BLaER1 (cell line): Measurements from ENCODE around the gene ARFGAP2.

Source experiments
- H3K27ac ChIP-seq: shearing (Covaris generic); formaldehyde crosslinking; 2 replicates; pipeline ENCODE4 v1.8.1; 2022
- H3K27me3 ChIP-seq: shearing (Covaris generic); formaldehyde crosslinking; 2 replicates; pipeline ENCODE4 v1.8.1; 2022
- H3K36me3 ChIP-seq: shearing (Covaris generic); formaldehyde crosslinking; 2 replicates; pipeline ENCODE4 v1.8.1; 2022
- H3K4me1 ChIP-seq: shearing (Covaris generic); formaldehyde crosslinking; 2 replicates; pipeline ENCODE4 v1.8.1; 2022
- H3K4me2 ChIP-seq: shearing (Covaris generic); formaldehyde crosslinking; 2 replicates; pipeline ENCODE4 v1.8.1; 2022
- H3K4me3 ChIP-seq: shearing (Covaris generic); formaldehyde crosslinking; 2 replicates; pipeline ENCODE4 v1.8.1; 2022
- H3K9ac ChIP-seq: shearing (Covaris generic); formaldehyde crosslinking; 2 replicates; pipeline ENCODE4 v1.8.1; 2022
- H3K9me3 ChIP-seq: shearing (Covaris generic); formaldehyde crosslinking; 2 replicates; pipeline ENCODE4 v1.8.1; 2022
- H4K20me1 ChIP-seq: shearing (Covaris generic); formaldehyde crosslinking; 2 replicates; pipeline ENCODE4 v1.8.1; 2022
- Cebpa-rat ChIP-seq: shearing (Covaris generic); IDR thresholded peaks from 2 replicates; pipeline ENCODE4 v1.8.1; 2022

ARFGAP2 gene

DNA sequence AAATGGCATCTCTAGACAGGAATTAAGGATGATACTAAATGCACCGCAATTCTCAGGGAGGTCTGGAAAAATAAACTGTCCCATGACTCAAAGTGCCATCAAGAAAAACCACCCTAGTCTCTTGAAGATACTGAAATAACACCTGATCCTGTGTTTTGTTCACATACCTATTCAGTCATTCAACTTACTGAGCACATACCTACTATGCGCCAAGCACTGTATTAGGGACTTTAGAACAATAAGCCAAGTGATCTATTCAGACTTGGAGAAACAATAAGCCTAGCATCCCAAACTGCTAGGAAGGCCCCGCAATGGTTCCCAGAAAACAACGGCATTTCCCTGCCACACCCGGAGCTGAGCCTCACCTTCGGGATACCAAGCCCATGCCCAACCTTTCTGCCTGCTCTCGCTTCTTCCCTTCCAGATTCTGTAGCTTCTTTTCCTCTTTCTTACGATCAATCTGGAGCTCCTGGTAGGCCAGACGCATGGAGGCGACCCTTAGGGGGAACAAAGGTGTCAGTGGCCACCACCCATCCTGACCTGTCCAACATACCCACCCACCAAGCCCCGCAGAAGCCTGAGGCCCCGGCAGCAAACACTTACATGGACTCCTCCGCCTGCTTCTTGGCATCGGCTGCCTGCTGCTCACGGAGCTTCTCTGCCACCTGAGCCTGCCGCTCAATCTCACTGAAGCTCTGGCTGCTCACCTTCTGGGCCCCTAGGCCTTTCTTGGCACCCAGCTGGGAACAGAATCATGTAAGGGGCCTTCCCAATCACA lies 5.4 kb downstream of the ARFGAP2 start:
- Histone ChIP-seq H3K9ac (no peak overlapping the region), H3K36me3 (peaks cover 94% of the 10 kb centered on the region), H4K20me1 (peaks cover 100% of the 10 kb centered on the region), H3K9me3 (no peaks in the 10 kb centered on the region), H3K27ac (no peak overlapping the region), H3K4me2 (no peak overlapping the region), H3K4me1 (peaks cover 16% of the 10 kb centered on the region), H3K27me3 (no peaks in the 10 kb centered on the region), H3K4me3 (no peak overlapping the region)
- TF ChIP-seq Cebpa-rat: no peak

DNA sequence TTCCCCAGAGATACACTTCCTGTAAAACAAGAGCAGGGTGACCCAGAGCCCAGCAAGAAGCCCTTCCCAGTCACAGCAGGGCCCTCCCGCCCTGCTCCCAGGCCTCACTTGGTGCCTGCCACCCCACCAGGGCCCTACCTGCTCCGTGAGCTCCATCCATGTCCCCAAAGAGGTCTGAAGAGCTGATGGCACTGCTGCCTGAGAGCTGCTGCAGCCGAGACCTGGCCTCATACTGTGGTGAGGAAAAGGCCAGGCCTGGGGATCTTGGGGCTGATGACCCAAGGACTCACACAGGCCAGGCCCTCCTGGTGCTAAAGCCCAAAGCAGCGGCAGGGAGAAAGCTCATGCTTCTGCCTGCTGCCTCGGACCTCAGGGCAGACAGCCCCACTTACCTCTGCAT lies 10.3 kb downstream of the ARFGAP2 start:
- no peak overlapping the region for H3K4me3 ChIP-seq
- H3K27me3 ChIP-seq: no peaks in the 10 kb centered on the region
- peaks cover 100% of the 10 kb centered on the region for H4K20me1 ChIP-seq
- H3K9ac ChIP-seq: 0 out of 2 replicates have a peak overlapping the region, but pooled peaks have one; percentile 6
- H3K9me3 ChIP-seq: no peaks in the 10 kb centered on the region
- no peak for TF ChIP-seq Cebpa-rat
- H3K4me1 ChIP-seq: no peaks in the 10 kb centered on the region
- no peak overlapping the region for H3K27ac ChIP-seq
- H3K36me3 ChIP-seq: peaks cover 98% of the 10 kb centered on the region
- H3K4me2 ChIP-seq: no peak overlapping the region

DNA sequence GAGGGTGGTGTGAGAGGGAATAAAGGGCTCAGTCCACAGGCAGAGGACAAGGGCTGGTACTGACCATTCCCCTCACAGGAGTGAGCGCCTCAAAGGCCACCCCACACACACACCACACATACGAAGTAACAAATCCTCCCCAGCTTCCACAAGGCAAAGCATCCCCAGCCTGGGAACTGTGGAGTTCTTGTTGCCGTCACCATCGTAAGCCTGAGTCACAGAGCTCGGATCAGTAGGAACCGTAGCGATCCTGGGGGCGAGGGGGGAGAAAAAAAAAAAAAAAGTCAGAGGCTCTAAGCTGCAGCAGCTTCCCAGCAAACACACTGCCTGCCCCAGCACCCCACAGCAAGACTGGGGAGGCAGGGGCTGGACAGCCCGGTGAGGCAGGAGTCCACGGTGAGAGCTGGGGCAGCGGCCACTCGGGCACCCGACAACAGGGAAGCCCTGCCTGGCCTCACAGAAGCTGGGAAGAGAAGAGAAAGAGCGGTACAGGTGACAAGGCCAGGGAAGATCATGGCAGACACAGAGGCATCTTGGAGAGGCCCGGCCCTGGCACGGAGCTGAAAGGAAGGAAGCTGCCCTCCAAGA lies 11.3 kb downstream of the ARFGAP2 start:
- H3K4me3 ChIP-seq: no peak overlapping the region
- TF ChIP-seq Cebpa-rat: no peak
- no peak overlapping the region for H3K27ac ChIP-seq
- no peak overlapping the region for H3K4me2 ChIP-seq
- no peaks in the 10 kb centered on the region for H3K27me3 ChIP-seq
- no peaks in the 10 kb centered on the region for H3K4me1 ChIP-seq
- H3K9me3 ChIP-seq: no peaks in the 10 kb centered on the region
- peaks cover 100% of the 10 kb centered on the region for H4K20me1 ChIP-seq
- H3K9ac ChIP-seq: no peak overlapping the region
- H3K36me3 ChIP-seq: peaks cover 98% of the 10 kb centered on the region

DNA sequence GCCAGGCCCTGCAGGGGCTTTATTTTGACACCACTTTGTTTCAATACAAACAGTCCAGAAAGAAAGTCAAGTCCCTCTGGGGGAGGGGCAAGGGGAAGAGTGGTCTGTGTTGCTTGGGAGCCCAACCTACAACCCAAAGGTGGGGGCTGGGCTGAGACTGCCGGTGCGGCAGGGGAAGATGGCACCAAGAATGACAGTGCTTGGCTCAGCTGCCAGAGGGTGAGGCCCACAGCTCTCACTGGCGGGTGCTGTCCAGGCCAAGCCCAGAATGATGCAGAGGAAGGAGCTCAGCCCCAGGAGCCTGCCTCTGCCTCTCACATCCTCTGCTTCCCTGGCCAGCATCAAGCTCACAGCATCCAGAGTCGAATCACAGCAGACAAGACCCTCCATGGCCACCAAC lies 12.4 kb downstream of the ARFGAP2 start:
- no peak for TF ChIP-seq Cebpa-rat
- Histone ChIP-seq H3K4me3 (no peak overlapping the region), H3K4me1 (no peaks in the 10 kb centered on the region), H3K27me3 (no peaks in the 10 kb centered on the region), H3K4me2 (no peak overlapping the region), H3K9me3 (no peaks in the 10 kb centered on the region), H3K36me3 (peaks cover 98% of the 10 kb centered on the region), H3K27ac (no peak overlapping the region), H4K20me1 (peaks cover 93% of the 10 kb centered on the region), H3K9ac (no peak overlapping the region)

DNA sequence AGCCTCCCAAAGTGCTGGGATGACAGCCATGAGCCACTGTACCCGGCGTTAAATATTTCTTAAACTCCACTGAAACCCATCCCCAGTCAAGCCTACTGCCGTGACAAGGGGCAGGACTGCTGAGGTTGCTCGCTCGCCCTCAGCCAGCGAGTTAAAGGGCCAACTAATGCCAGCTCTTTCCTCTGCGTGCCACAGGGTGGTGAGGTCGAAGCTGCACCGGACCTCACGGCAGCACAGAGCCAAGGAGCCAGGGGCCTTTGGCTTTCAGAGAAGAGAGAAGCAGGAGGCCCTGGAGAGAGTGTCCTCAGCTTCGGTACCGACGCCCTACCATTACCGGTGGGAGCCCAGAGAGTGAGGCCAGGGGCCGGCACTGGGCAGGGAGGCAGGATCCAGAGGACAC lies 12.8 kb downstream of the ARFGAP2 start:
- H3K4me1 ChIP-seq: no peaks in the 10 kb centered on the region
- H3K4me2 ChIP-seq: no peak overlapping the region
- no peak overlapping the region for H3K4me3 ChIP-seq
- H3K36me3 ChIP-seq: peaks cover 98% of the 10 kb centered on the region
- H4K20me1 ChIP-seq: peaks cover 89% of the 10 kb centered on the region
- H3K9ac ChIP-seq: no peak overlapping the region
- H3K27ac ChIP-seq: no peak overlapping the region
- H3K9me3 ChIP-seq: no peaks in the 10 kb centered on the region
- no peak for TF ChIP-seq Cebpa-rat
- no peaks in the 10 kb centered on the region for H3K27me3 ChIP-seq

DNA sequence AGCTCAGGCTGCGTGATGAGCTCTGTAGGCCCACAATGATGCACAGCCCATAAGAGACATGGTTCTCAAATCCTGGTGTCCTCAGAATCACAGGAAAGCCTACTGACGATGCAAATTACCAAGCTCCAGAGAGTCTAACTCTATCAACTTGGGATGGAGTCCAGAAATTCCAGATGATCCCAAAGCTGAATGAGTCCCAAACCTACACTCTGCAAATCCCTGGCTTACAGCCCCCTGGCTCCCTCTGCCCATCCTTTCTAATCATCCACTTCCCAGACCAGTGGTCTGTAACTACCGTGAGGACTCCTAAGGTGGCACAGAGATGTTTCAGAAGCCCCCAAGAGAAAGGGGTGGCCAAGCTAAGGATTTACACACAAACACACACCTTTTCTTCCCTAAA lies 13.5 kb downstream of the ARFGAP2 start:
- H3K9ac ChIP-seq: no peak overlapping the region
- no peak overlapping the region for H3K27ac ChIP-seq
- no peak overlapping the region for H3K4me2 ChIP-seq
- peaks cover 98% of the 10 kb centered on the region for H3K36me3 ChIP-seq
- no peaks in the 10 kb centered on the region for H3K27me3 ChIP-seq
- no peaks in the 10 kb centered on the region for H3K9me3 ChIP-seq
- 0 out of 2 replicates have a peak, but pooled peaks cover 6% of the 10 kb centered on the region for H3K4me1 ChIP-seq
- no peak overlapping the region for H3K4me3 ChIP-seq
- H4K20me1 ChIP-seq: peaks cover 82% of the 10 kb centered on the region
- no peak for TF ChIP-seq Cebpa-rat

DNA sequence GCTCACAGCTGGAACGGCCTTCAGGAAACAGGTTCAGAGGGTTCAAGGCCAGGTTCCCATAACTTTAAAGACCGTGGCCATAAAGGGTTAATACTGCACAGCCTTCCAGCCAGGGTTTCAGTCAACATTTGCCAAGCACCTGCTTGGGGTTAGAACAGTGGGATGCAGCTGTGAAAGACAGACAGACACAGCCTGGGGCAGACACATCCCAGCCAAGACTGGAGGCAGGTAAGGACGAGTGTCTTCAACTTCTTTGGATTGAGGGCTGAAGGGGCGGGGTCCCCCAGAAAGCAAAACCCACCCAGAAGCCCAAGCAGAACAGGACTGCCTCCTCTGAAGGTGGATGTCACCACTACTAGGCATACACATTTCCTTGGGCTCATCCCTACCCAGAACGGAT lies 14.3 kb downstream of the ARFGAP2 start:
- H3K9me3 ChIP-seq: no peaks in the 10 kb centered on the region
- H3K9ac ChIP-seq: no peak overlapping the region
- peaks cover 98% of the 10 kb centered on the region for H3K36me3 ChIP-seq

DNA sequence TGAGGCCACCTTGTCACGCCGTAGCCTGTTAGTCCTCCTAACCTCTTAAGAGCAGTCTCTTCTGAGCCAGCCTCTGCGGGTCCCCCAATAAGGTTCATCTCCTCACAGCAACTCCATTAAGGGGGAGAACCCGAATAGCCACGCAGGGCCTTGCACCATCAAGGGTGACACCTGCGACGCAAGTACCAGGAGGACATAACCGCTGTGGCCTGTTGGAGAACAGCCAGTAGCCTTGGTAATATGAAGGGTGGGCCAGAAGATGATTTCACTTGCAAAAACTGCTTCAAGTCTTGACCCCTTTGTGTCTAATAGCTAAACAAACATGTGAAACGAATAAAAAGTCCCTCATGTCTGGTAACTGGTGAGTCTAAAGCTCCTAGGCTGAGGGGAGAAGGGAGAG lies 14.8 kb downstream of the ARFGAP2 start:
- H3K36me3 ChIP-seq: peaks cover 97% of the 10 kb centered on the region
- H4K20me1 ChIP-seq: peaks cover 69% of the 10 kb centered on the region
- TF ChIP-seq Cebpa-rat: no peak
- H3K4me1 ChIP-seq: peaks cover 7% of the 10 kb centered on the region; the same call in 1 of the 2 replicates
- no peak overlapping the region for H3K27ac ChIP-seq
- H3K9ac ChIP-seq: no peak overlapping the region
- H3K27me3 ChIP-seq: no peaks in the 10 kb centered on the region
- H3K9me3 ChIP-seq: no peaks in the 10 kb centered on the region
- no peak overlapping the region for H3K4me3 ChIP-seq
- H3K4me2 ChIP-seq: no peak overlapping the region

More for the DNA sequence above, 14.3 kb downstream of the ARFGAP2 start:
- no peak for TF ChIP-seq Cebpa-rat
- no peak overlapping the region for H3K27ac ChIP-seq
- no peak overlapping the region for H3K4me3 ChIP-seq
- H3K27me3 ChIP-seq: no peaks in the 10 kb centered on the region
- H3K4me2 ChIP-seq: no peak overlapping the region
- H3K4me1 ChIP-seq: 0 out of 2 replicates have a peak, but pooled peaks cover 7% of the 10 kb centered on the region
- peaks cover 74% of the 10 kb centered on the region for H4K20me1 ChIP-seq

DNA sequence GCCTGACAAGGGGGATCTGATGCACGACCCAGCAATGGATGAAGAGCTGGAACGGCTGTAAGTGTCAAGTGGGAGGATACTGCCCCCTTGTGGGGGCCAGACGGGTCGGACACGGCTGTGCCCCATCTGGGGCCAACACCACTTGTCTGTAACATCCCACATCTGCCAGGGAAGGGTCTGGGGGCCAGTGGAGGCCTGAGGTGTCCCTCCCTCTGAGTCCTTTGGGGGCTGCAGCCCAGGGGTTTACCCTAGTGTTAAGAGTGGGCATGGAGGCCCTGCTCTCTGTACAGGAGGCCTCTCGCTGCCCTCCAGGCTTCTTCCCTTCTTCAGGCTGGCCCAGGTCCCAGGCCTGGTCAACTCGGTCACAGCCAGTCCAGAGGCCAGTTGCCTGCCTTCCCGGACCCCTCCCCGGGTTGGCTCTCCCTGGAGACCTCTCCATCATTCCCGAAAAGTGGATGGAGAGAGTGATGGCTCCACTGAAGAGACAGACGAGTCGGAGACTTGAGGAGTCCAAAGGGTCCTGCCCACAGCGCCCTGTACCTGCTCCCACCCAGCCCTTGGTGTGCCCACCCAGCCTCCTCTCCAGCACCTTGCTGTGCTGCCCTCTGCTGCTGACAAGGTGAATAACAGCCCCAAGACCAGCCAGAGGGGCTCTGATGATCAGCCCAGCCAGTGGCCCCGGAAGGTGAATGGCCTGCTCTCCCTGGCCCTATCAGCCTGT lies 15.4 kb downstream of the ARFGAP2 start:
- no peak overlapping the region for H3K27ac ChIP-seq
- no peaks in the 10 kb centered on the region for H3K27me3 ChIP-seq
- H3K4me1 ChIP-seq: peaks cover 13% of the 10 kb centered on the region
- no peaks in the 10 kb centered on the region for H3K9me3 ChIP-seq
- H4K20me1 ChIP-seq: peaks cover 63% of the 10 kb centered on the region
- no peak overlapping the region for H3K4me3 ChIP-seq
- no peak overlapping the region for H3K9ac ChIP-seq
- H3K4me2 ChIP-seq: no peak overlapping the region
- TF ChIP-seq Cebpa-rat: no peak
- peaks cover 97% of the 10 kb centered on the region for H3K36me3 ChIP-seq

DNA sequence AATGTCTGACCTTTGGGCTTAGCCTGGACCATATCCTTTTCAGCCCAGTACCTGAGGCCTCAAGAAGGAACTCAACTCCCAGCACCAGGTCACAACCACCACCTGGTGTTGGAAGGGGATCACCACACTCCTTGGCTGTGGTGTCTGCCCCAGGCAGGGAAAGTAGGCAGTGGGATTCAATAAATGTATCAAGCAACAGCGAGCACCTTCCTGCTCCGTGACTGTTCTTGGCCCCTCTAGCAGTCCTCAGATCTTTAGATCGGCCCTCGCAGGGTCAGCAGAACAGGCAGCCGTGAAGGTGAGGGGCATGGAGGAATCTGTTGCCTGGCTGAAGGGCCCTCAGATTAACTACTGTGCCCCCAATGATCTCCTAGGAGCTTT lies 15.9 kb downstream of the ARFGAP2 start:
- TF ChIP-seq Cebpa-rat: no peak
- H3K4me1 ChIP-seq: peaks cover 18% of the 10 kb centered on the region
- peaks cover 57% of the 10 kb centered on the region for H4K20me1 ChIP-seq
- no peak overlapping the region for H3K4me2 ChIP-seq
- H3K9ac ChIP-seq: no peak overlapping the region
- no peaks in the 10 kb centered on the region for H3K27me3 ChIP-seq
- no peaks in the 10 kb centered on the region for H3K9me3 ChIP-seq
- H3K36me3 ChIP-seq: peaks cover 94% of the 10 kb centered on the region
- no peak overlapping the region for H3K27ac ChIP-seq
- H3K4me3 ChIP-seq: no peak overlapping the region
